Measurements from ENCODE around the gene NBEAL2.

NBEAL2 gene

DNA sequence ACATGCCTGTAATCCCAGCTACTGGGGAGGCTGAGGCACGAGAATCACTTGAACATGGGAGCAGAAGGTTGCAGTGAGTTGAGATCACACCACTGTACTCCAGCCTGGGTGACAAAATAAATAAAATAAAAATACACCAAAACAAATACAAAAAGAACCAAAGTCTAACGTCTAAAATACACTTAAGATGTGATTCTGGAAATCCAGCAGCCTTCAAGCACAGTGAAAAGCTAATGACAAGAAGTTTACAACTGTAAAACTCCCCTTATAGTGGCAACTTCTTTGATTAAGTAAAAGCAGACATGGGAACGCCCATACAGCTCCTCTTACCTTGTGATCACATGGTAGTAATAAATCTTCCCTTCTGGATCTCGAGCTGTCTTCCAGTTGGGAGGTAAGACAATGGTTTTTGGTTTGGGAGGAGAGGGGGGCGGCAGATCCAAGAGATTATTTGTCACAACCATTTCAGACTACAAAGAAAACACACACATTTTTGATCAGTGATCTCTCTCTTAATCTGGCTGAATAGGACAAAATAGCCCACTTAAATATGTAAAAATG lies 62.8 kb downstream of the NBEAL2 start:
- DNase-seq (ENCODE audit: extremely low read depth, low read depth), result no peak
- TF ChIP-seq, protein P1, sequence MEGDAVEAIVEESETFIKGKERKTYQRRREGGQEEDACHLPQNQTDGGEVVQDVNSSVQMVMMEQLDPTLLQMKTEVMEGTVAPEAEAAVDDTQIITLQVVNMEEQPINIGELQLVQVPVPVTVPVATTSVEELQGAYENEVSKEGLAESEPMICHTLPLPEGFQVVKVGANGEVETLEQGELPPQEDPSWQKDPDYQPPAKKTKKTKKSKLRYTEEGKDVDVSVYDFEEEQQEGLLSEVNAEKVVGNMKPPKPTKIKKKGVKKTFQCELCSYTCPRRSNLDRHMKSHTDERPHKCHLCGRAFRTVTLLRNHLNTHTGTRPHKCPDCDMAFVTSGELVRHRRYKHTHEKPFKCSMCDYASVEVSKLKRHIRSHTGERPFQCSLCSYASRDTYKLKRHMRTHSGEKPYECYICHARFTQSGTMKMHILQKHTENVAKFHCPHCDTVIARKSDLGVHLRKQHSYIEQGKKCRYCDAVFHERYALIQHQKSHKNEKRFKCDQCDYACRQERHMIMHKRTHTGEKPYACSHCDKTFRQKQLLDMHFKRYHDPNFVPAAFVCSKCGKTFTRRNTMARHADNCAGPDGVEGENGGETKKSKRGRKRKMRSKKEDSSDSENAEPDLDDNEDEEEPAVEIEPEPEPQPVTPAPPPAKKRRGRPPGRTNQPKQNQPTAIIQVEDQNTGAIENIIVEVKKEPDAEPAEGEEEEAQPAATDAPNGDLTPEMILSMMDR (IDR thresholded peaks at IDR 0.05; ENCODE audit: low read depth, low read length), result no peak

DNA sequence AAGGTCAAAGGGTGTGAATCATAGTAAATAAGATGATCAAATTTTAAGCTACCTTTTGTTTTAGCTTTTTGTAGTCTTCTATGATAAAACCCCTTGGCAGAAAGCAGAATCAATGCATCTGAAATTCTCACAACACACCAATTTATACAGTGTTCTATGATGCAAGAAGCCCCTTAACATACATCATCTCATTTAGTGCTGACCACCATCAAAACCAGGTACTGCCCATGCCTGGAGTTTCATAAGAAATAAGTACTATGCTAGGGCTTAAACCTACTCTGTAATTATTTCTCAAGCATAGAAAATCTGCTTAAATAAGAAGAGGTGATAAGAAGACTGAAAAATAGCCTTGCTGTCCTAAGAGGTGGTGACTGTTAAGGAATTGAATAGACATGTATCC lies 67.6 kb downstream of the NBEAL2 start:
- no peak for DNase-seq (ENCODE audit: extremely low read depth, low read depth)
- TF ChIP-seq, protein P1 (IDR thresholded peaks at IDR 0.05; ENCODE audit: low read depth, low read length), result no peak

DNA sequence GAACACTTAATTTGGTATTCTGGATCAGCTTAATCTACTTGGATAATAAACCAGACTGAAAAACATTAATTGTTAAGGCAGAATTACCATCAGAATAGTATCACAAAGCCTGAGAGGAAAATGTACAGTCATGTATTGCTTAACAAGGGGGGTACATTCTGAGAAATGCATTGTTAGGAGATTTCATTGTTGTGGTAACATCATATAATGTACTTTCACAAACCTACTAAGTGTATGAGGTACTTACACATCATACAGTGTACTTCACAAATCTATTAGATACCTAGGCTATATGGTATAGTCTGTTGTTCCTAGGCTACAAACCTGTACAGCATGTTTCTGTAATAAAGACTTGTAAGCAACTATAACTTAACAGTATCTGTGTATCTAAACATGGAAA lies 68.2 kb downstream of the NBEAL2 start:
- TF ChIP-seq, protein P1 (IDR thresholded peaks at IDR 0.05; ENCODE audit: low read depth, low read length), result no peak
- DNase-seq (ENCODE audit: extremely low read depth, low read depth), result no peak

DNA sequence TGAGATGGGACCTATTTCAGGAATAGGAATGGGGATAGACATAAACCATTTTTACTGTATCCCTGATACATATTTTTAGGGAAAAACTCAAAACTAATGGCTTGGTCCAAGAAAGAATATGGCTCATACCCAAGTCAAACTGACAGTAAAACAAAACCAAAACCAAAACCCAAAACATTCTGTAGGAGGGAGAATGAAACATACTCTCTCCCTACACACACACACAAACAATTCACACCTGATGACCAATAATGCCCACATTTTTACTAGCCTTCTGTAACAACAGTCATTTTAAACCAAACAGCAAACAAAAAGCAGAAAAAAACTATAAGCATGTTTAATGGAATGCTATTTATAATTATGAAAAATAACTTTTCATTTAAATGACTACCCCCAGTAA lies 74.9 kb downstream of the NBEAL2 start:
- TF ChIP-seq, protein P1 (IDR thresholded peaks at IDR 0.05; ENCODE audit: low read depth, low read length), result no peak
- DNase-seq (ENCODE audit: extremely low read depth, low read depth), result no peak

DNA sequence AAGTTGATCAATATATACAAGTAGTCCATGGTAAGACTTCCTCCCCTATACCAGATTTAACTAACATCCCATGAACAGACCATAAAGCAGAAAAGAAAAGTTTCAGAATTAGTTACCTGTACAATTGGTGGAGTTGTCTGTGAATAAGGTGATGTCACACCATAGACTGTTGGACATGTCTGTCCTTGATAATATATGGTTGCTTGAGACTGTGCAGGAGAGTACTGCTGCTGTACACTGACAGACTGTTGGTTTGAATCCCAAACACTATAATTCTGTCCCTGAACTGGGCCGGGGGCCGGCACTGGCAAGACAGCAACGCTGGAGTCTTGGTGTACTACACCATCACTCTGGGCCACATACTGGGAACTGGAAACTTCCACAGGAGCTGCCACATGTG lies 77.2 kb downstream of the NBEAL2 start:
- TF ChIP-seq, protein P1 (IDR thresholded peaks at IDR 0.05; ENCODE audit: low read depth, low read length), result no peak
- no peak for DNase-seq (ENCODE audit: extremely low read depth, low read depth)

DNA sequence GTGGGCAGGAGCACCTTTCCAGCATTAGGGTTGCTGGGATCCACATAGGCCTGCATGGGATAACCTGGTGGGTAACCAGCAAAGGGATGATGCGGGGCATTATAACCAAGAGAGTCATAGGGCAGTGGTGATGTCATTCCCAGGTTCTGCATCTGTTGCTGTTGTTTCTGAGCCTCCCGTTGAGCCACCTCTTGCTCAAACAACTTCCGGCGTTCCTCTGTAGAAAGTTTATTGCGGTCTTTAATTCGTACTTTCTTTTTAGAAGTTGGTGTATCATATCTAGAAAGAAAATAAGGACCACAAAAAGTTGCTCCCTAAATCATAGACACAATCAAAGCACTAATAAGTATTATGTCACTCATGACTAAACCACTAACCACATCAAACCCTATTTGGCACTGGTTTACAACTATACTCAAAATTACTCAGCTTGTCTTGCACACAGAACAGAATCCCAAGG lies 77.8 kb downstream of the NBEAL2 start:
- no peak for DNase-seq (ENCODE audit: extremely low read depth, low read depth)
- TF ChIP-seq, protein P1 (IDR thresholded peaks at IDR 0.05; ENCODE audit: low read depth, low read length), result no peak
